GM13977 (cell line): ENCODE data around the gene ARAP1.
A peak's percentile ranks its signal among the peaks of the same experiment; 100 is the strongest.
"Not testable (repeated sequence)": the region's sequence is repeated elsewhere in the genome, so short reads cannot be mapped to it uniquely, and the experiment has no call there.

ENCODE experiments used
- DNase-seq: peaks from one replicate; pipeline ENCODE4 v3.0.0; 2012; ENCODE audit warnings: low spot score
- CTCF ChIP-seq: IDR thresholded peaks from 2 replicates; pipeline ENCODE4 v1.5.1; 2012; ENCODE audit warnings: mild to moderate bottlenecking, control low read depth; ENCODE audit not compliant: insufficient read depth; ENCODE audit errors: extremely low read depth, missing control alignments
- in situ Hi-C: fragments of 300-500 bp; cut with MboI; formaldehyde crosslinking; loops from one replicate; pipeline ENCODE4 v1.12.0; 2022; ENCODE audit warnings: low sequenced_read_pairs, low pct_unique_long_range_greater_than_20kb, mixed read lengths, inconsistent platforms; ENCODE audit not compliant: unreplicated experiment

ARAP1 gene

GRCh38 chr11:72752088-72752914, at the start of gene ARAP1:
ARAP1 (minus strand) TSS chr11:72752408; CDS start chr11:72727128, 25,280 bp downstream.
- in situ Hi-C loops = no loop called here
- peak; percentile 93 for DNase-seq
- no peak for TF ChIP-seq CTCF

GRCh38 chr11:72799441-72799840, 47.2 kb upstream of the ARAP1 start:
- TF ChIP-seq CTCF = no peak
- in situ Hi-C loops = no loop called here
- DNase-seq = no peak

- in situ Hi-C loops = no loop called here
- DNase-seq = no peak
Observed at GRCh38 chr11:72798361-72798760, 46.2 kb upstream of the ARAP1 start.

GRCh38 chr11:72793425-72794367, 41.5 kb upstream of the ARAP1 start, which contains the start of gene STARD10:
STARD10 (minus strand) TSS chr11:72794047; CDS start chr11:72781181, 12,866 bp downstream.
- TF ChIP-seq CTCF = peak; percentile 81
- DNase-seq = peak; percentile 96
- in situ Hi-C loops = loop anchor here (5.0 kb wide), 1 partner anchor 66 kb away; no protein-coding TSS in a partner anchor

More at GRCh38 chr11:72798361-72798760, 46.2 kb upstream of the ARAP1 start:
- no peak for TF ChIP-seq CTCF

- no peak for TF ChIP-seq CTCF
- in situ Hi-C loops = loop anchor here (5.0 kb wide), 1 partner anchor 66 kb away; no protein-coding TSS in a partner anchor
- DNase-seq = peak; percentile 7
Observed at GRCh38 chr11:72793076-72793424, 40.8 kb upstream of the ARAP1 start.

- no peak for TF ChIP-seq CTCF
- in situ Hi-C loops = loop anchor here (5.0 kb wide), 1 partner anchor 65 kb away; no protein-coding TSS in a partner anchor
- peak; percentile 10 for DNase-seq
Observed at GRCh38 chr11:72792437-72793021, 40.3 kb upstream of the ARAP1 start.

GRCh38 chr11:72791228-72791627, 39.0 kb upstream of the ARAP1 start:
- in situ Hi-C loops = loop anchor here (5.0 kb wide), 1 partner anchor 64 kb away; no protein-coding TSS in a partner anchor
- DNase-seq = not testable (repeated sequence)
